ENCODE results near the gene RBM12.
A peak's percentile ranks its signal among the peaks of the same experiment; 100 is the strongest.

The RBM12 gene

GRCh38 chr20:35665949-35666288 lies 1.2 kb upstream of the RBM12 start:
- no peak for DNase-seq (ENCODE audit: extremely low spot score)
- CTCF ChIA-PET = interaction anchor here (0.6 kb wide), 1 partner anchor 151 kb away, joined by 3 read pairs; no protein-coding TSS in a partner anchor
- POLR2A ChIA-PET = interaction anchor here (0.6 to 4.2 kb wide), 5 partner anchors 9 to 76 kb away, joined by 3 to 44 read pairs (median 7); partner anchors contain the start of genes RBM39 and SPAG4
- TF ChIP-seq SUZ12 (IDR thresholded peaks at IDR 0.05) (no peak), PKNOX1 (IDR thresholded peaks at IDR 0.05) (no peak), TARDBP (IDR thresholded peaks at IDR 0.05) (no peak), ELF4 (IDR thresholded peaks at IDR 0.05) (no peak), HDGF (IDR thresholded peaks at IDR 0.05; ENCODE audit: borderline replicate concordance) (no peak), FOXM1 (IDR thresholded peaks at IDR 0.05; ENCODE audit: borderline replicate concordance) (no peak), SP1 (IDR thresholded peaks at IDR 0.05) (no peak), LEF1 (IDR thresholded peaks at IDR 0.05; ENCODE audit: borderline replicate concordance) (no peak), BHLHE40 (IDR thresholded peaks at IDR 0.05; ENCODE audit: borderline replicate concordance) (no peak), CTBP1 (IDR thresholded peaks at IDR 0.05; ENCODE audit: borderline replicate concordance) (no peak), ZNF384 (IDR thresholded peaks at IDR 0.05) (no peak), FOXK2 (IDR thresholded peaks at IDR 0.05) (no peak), NFRKB (IDR thresholded peaks at IDR 0.05) (no peak)

GRCh38 chr20:35663516-35664465 lies 909 bp downstream of the RBM12 start:
- POLR2A ChIA-PET = interaction anchor here (0.6 to 4.2 kb wide), 15 partner anchors 9 to 290 kb away, joined by 3 to 44 read pairs (median 4); partner anchors contain the start of genes CEP250, NFS1, RBM39 and ROMO1
- TF ChIP-seq SUZ12 (IDR thresholded peaks at IDR 0.05) = no peak
- TF ChIP-seq L3MBTL2 (conservative IDR thresholded peaks at IDR 0.05) = peak; percentile 22; the same call in 1 of the 2 replicates
- CTCF ChIA-PET = interaction anchor here (1.0 to 1.2 kb wide), 2 partner anchors 37 to 45 kb away, joined by 3 to 4 read pairs; no protein-coding TSS in a partner anchor

GRCh38 chr20:35662551-35662950 lies 2.1 kb downstream of the RBM12 start:
- CTCF ChIA-PET = no interaction called here
- TF ChIP-seq ARNT (IDR thresholded peaks at IDR 0.05) (no peak), PKNOX1 (IDR thresholded peaks at IDR 0.05) (no peak), FOXM1 (IDR thresholded peaks at IDR 0.05; ENCODE audit: borderline replicate concordance) (no peak), FOXA1 (IDR thresholded peaks at IDR 0.05) (no peak), TARDBP (IDR thresholded peaks at IDR 0.05) (no peak), CTBP1 (IDR thresholded peaks at IDR 0.05; ENCODE audit: borderline replicate concordance) (no peak), SP1 (IDR thresholded peaks at IDR 0.05) (no peak), ZNF384 (IDR thresholded peaks at IDR 0.05) (no peak), FOXK2 (IDR thresholded peaks at IDR 0.05) (no peak), LEF1 (IDR thresholded peaks at IDR 0.05; ENCODE audit: borderline replicate concordance) (no peak), L3MBTL2 (conservative IDR thresholded peaks at IDR 0.05) (no peak), BHLHE40 (IDR thresholded peaks at IDR 0.05; ENCODE audit: borderline replicate concordance) (no peak), SUZ12 (IDR thresholded peaks at IDR 0.05) (no peak), NFRKB (IDR thresholded peaks at IDR 0.05) (no peak), HDGF (IDR thresholded peaks at IDR 0.05; ENCODE audit: borderline replicate concordance) (no peak), ELF4 (IDR thresholded peaks at IDR 0.05) (no peak)

More at GRCh38 chr20:35663516-35664465, 909 bp downstream of the RBM12 start:
- peak; percentile 53 for DNase-seq (ENCODE audit: extremely low spot score)

DNA sequence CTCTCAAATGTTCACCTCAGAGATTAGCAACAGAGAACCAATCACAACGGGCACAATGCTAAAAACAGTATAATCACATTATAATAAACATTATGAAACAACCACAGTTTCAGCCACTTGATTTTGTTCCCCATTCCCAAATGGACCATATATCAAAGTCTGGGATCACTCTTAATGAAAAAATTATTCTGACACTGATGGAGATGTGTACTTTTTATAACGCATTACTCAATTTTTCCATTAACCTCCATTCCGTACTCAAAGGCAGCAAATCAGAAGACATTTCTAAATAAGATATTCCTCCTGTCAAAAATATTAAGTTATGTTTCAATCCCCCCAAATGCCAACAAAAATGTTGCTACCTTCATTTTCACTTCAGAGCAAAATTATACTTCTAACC lies 2.8 kb downstream of the RBM12 start:
- ChIA-PET POLR2A (interaction anchor here (1.8 kb wide), 1 partner anchor 80 kb away, joined by 4 read pairs; the partner anchor contains the start of gene RBM39), CTCF (no interaction called here)
- TF ChIP-seq PKNOX1 (IDR thresholded peaks at IDR 0.05) = peak; percentile 67
- TF ChIP-seq NFRKB (IDR thresholded peaks at IDR 0.05) = no peak
- DNase-seq (ENCODE audit: extremely low spot score) = no peak

More at GRCh38 chr20:35662551-35662950, 2.1 kb downstream of the RBM12 start:
- POLR2A ChIA-PET = interaction anchor here (4.2 kb wide), 1 partner anchor 44 kb away, joined by 44 read pairs; the partner anchor contains the start of gene SPAG4
- DNase-seq (ENCODE audit: extremely low spot score) = no peak

- ChIA-PET CTCF (no interaction called here), POLR2A (interaction anchor here (1.3 to 1.8 kb wide), 2 partner anchors 38 to 81 kb away, joined by 4 to 5 read pairs; partner anchors contain the start of genes NFS1, RBM39 and ROMO1)
- no peak for DNase-seq (ENCODE audit: extremely low spot score)
- TF ChIP-seq ELF4 (IDR thresholded peaks at IDR 0.05) (no peak), HDGF (IDR thresholded peaks at IDR 0.05; ENCODE audit: borderline replicate concordance) (no peak)
Observed at GRCh38 chr20:35661053-35661452, 3.6 kb downstream of the RBM12 start.

DNA sequence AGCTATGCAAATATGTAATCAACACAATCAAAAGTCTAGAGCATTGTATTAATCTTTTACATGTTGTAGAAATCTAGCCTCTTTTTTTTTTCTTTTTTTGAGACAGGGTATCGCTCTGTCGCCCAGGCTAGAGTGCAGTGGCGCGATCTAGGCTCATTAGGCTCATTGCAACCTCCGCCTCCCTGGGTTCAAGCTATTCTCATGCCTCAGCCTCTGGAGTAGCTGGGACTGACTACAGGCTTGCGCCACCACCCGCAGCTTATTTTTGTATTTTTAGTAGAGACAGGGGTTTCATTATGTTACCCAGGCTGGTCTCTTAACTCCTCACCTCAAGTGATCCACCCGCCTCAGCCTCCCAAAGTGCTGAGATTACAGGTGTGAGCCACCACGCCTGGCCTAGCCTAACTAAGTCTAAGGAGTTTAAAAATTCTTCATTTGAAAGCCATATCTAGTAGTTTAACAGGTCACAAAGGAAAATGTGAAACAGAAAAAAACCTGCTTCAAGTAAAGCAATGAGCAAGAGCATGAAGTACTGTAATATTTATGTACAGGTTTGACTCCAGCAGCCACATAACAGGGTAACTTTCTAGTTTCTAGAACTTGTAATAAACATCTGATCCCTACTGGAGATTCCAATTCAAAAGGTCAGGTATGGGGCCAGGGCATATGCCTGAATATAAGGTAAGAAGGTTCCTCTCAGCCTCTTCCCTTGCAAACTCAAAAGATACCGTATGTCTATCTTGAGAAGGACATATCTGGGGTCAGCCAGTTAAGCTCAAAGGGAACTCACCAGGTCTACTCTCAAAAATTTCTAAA lies 4.4 kb downstream of the RBM12 start:
- POLR2A ChIA-PET = interaction anchor here (1.3 to 1.8 kb wide), 2 partner anchors 39 to 82 kb away, joined by 4 to 5 read pairs; partner anchors contain the start of genes NFS1, RBM39 and ROMO1
- CTCF ChIA-PET = interaction anchor here (1.0 to 1.1 kb wide), 2 partner anchors 18 to 294 kb away, joined by 3 to 4 read pairs; partner anchors contain the start of gene SCAND1
- DNase-seq (ENCODE audit: extremely low spot score) = no peak
- TF ChIP-seq L3MBTL2 (conservative IDR thresholded peaks at IDR 0.05) (no peak), SUZ12 (IDR thresholded peaks at IDR 0.05) (no peak), PKNOX1 (IDR thresholded peaks at IDR 0.05) (no peak), SP1 (IDR thresholded peaks at IDR 0.05) (no peak), FOXK2 (IDR thresholded peaks at IDR 0.05) (no peak), LEF1 (IDR thresholded peaks at IDR 0.05; ENCODE audit: borderline replicate concordance) (no peak), CTBP1 (IDR thresholded peaks at IDR 0.05; ENCODE audit: borderline replicate concordance) (no peak), ARNT (IDR thresholded peaks at IDR 0.05) (no peak), ZNF384 (IDR thresholded peaks at IDR 0.05) (no peak), FOXM1 (IDR thresholded peaks at IDR 0.05; ENCODE audit: borderline replicate concordance) (no peak), NFRKB (IDR thresholded peaks at IDR 0.05) (no peak), TARDBP (IDR thresholded peaks at IDR 0.05) (no peak), FOXA1 (IDR thresholded peaks at IDR 0.05) (no peak), HDGF (IDR thresholded peaks at IDR 0.05; ENCODE audit: borderline replicate concordance) (no peak), ELF4 (IDR thresholded peaks at IDR 0.05) (no peak), BHLHE40 (IDR thresholded peaks at IDR 0.05; ENCODE audit: borderline replicate concordance) (no peak)
